NCI-H1930 (cell line): ENCODE measurements around the gene ABTB2.
"Not testable (repeated sequence)": the region's sequence is repeated elsewhere in the genome, so short reads cannot be mapped to it uniquely, and the experiment has no call there.

Experiments
- DNase-seq, 2 experiments: peaks; one replicate each; lab custom pipeline; 2025; lab: John Stamatoyannopoulos, UW

Gene ABTB2

GRCh38 chr11:34357701-34358257 is at the start of gene ABTB2:
Gene ABTB2, minus strand, starts transcription at chr11:34358010.
- peak; percentile 92 to 97 for DNase-seq

GRCh38 chr11:34407121-34407813 is 49.5 kb upstream of the ABTB2 start:
- no peak for DNase-seq

GRCh38 chr11:34406413-34406812 is 48.6 kb upstream of the ABTB2 start:
- DNase-seq: no peak

GRCh38 chr11:34405079-34405858 is 47.5 kb upstream of the ABTB2 start:
- no peak for DNase-seq

- DNase-seq: no peak
Observed at GRCh38 chr11:34404280-34404679, 46.5 kb upstream of the ABTB2 start.

- DNase-seq: no peak
Observed at GRCh38 chr11:34403431-34403830, 45.6 kb upstream of the ABTB2 start.

- no peak for DNase-seq
Observed at GRCh38 chr11:34397811-34398210, 40.0 kb upstream of the ABTB2 start.

- DNase-seq: no peak
Observed at GRCh38 chr11:34397120-34397519, 39.3 kb upstream of the ABTB2 start.

- DNase-seq: no peak
Observed at GRCh38 chr11:34395916-34396550, 38.2 kb upstream of the ABTB2 start.

GRCh38 chr11:34394771-34395300 is 37.0 kb upstream of the ABTB2 start:
- no peak for DNase-seq

- DNase-seq: no peak
Observed at GRCh38 chr11:34387653-34388052, 29.8 kb upstream of the ABTB2 start.

GRCh38 chr11:34386356-34386755 is 28.5 kb upstream of the ABTB2 start:
- not testable (repeated sequence) for DNase-seq

GRCh38 chr11:34382532-34383276 is 24.9 kb upstream of the ABTB2 start:
- DNase-seq: no peak

GRCh38 chr11:34381775-34382174 is 24.0 kb upstream of the ABTB2 start:
- no peak for DNase-seq

- no peak for DNase-seq
Observed at GRCh38 chr11:34380696-34381095, 22.9 kb upstream of the ABTB2 start.

- DNase-seq: no peak
Observed at GRCh38 chr11:34379539-34379938, 21.7 kb upstream of the ABTB2 start.

- DNase-seq: no peak
Observed at GRCh38 chr11:34379079-34379478, 21.3 kb upstream of the ABTB2 start.

- no peak for DNase-seq
Observed at GRCh38 chr11:34373727-34374126, 15.9 kb upstream of the ABTB2 start.

GRCh38 chr11:34366522-34366921 is 8.7 kb upstream of the ABTB2 start:
- peak in 1 of 2 experiments; percentile 40 for DNase-seq

GRCh38 chr11:34364102-34364501 is 6.3 kb upstream of the ABTB2 start:
- DNase-seq: no peak

GRCh38 chr11:34363363-34364084 is 5.7 kb upstream of the ABTB2 start:
- no peak for DNase-seq
